Vagina (tissue), 2 donors: ENCODE results near the gene DDX56. TPM values are rescaled to one million over a fixed set of nuclear protein-coding genes. Genes with fewer than 3 reads are reported as not detected.

Source experiments
- DNase-seq, 2 donors: peaks; one replicate each; pipeline ENCODE4 v3.0.0-alpha.2; 2017; ENCODE audit errors: extremely low spot score in 2 of 2
- H3K27ac ChIP-seq: fragments of 200-600 bp; sonication (generic); one replicate; pipeline ENCODE4 v1.5.1; 2019
- H3K27me3 ChIP-seq: fragments of 200-600 bp; sonication (generic); one replicate; pipeline ENCODE4 v1.5.1; 2019
- H3K36me3 ChIP-seq, 2 donors: fragments of 200-600 bp; sonication (generic); one replicate each; pipeline ENCODE4 v1.5.1; 2017 to 2019
- H3K4me1 ChIP-seq: fragments of 200-600 bp; sonication (generic); one replicate; pipeline ENCODE4 v1.5.1; 2019
- H3K4me3 ChIP-seq, 2 donors: fragments of 200-600 bp; sonication (generic); 1 replicate in 1 of 2; 2 replicates in 1 of 2; pipeline ENCODE4 v1.5.1; 2016 to 2019
- H3K9me3 ChIP-seq: fragments of 200-600 bp; sonication (generic); one replicate; pipeline ENCODE4 v1.5.1; 2019
- CTCF ChIP-seq, 3 experiments: fragments of 450-650 bp in 2 of 3; fragments of 200-600 bp in 1 of 3; sonication (generic) in 1 of 3; IDR thresholded peaks; one replicate each; pipeline ENCODE4 v1.5.1; 2017 to 2019; ENCODE audit warnings: antibody characterized with exemption in 3 of 3, mild to moderate bottlenecking in 2 of 3, moderate library complexity in 2 of 3
- POLR2A ChIP-seq, 2 donors: fragments of 450-650 bp; IDR thresholded peaks; one replicate each; pipeline ENCODE4 v1.6.1; 2017; ENCODE audit warnings: antibody characterized with exemption in 2 of 2, mild to moderate bottlenecking in 2 of 2, moderate library complexity in 2 of 2
- POLR2AphosphoS5 ChIP-seq, 2 donors: sonication (generic); formaldehyde crosslinking; IDR thresholded peaks; one replicate each; pipeline ENCODE4 v1.9.0; 2017; ENCODE audit warnings: antibody characterized with exemption in 2 of 2, mild to moderate bottlenecking in 2 of 2, low read depth in 1 of 2; ENCODE audit not compliant: insufficient read depth in 1 of 2
- intact Hi-C: fragments of 100-400 bp; cut with DNase I; formaldehyde crosslinking; loops from one replicate; pipeline ENCODE4 v1.15.1; 2023
- total RNA-seq: library from RNA; depleted of rRNA; stranded (reverse); fragments of >200 nt; gene quantifications from one replicate; pipeline ENCODE4 v1.2.3, GENCODE V29; 2016

The DDX56 gene
- total RNA-seq, 1 donor from 2014 or later: 60.2 TPM

GRCh38 chr7:44522315-44522714, 51.4 kb downstream of the DDX56 start:
- no peaks in the 10 kb centered on the region for H3K36me3 ChIP-seq
- H3K27me3 ChIP-seq: no peaks in the 10 kb centered on the region
- DNase-seq: no peak
- no peak overlapping the region for H3K27ac ChIP-seq
- no peaks in the 10 kb centered on the region for H3K9me3 ChIP-seq
- no peaks in the 10 kb centered on the region for H3K4me1 ChIP-seq
- no peak for TF ChIP-seq CTCF (IDR thresholded peaks at IDR 0.05)
- no peak for TF ChIP-seq POLR2AphosphoS5 (IDR thresholded peaks at IDR 0.05; ENCODE audit: insufficient read depth in 1 of 2, low read depth in 1 of 2)
- TF ChIP-seq POLR2A (IDR thresholded peaks at IDR 0.05): no peak
- intact Hi-C loops: no loop called here
- H3K4me3 ChIP-seq: no peak overlapping the region

- H3K9me3 ChIP-seq: no peaks in the 10 kb centered on the region
- TF ChIP-seq CTCF (IDR thresholded peaks at IDR 0.05): no peak
- TF ChIP-seq POLR2A (IDR thresholded peaks at IDR 0.05): no peak
- TF ChIP-seq POLR2AphosphoS5 (IDR thresholded peaks at IDR 0.05; ENCODE audit: insufficient read depth in 1 of 2, low read depth in 1 of 2): no peak
- intact Hi-C loops: no loop called here
- no peak overlapping the region for H3K4me3 ChIP-seq
- peak in 1 of 2 donors; percentile 64 for DNase-seq
- no peaks in the 10 kb centered on the region for H3K27me3 ChIP-seq
- H3K4me1 ChIP-seq: no peaks in the 10 kb centered on the region
- H3K36me3 ChIP-seq: no peaks in the 10 kb centered on the region
- no peak overlapping the region for H3K27ac ChIP-seq
These were observed 52.2 kb downstream of the DDX56 start for GRCh38 chr7:44521347-44522095.

GRCh38 chr7:44520574-44520973, 53.1 kb downstream of the DDX56 start:
- intact Hi-C loops: no loop called here
- H3K36me3 ChIP-seq: no peaks in the 10 kb centered on the region
- no peak overlapping the region for H3K27ac ChIP-seq
- no peaks in the 10 kb centered on the region for H3K27me3 ChIP-seq
- TF ChIP-seq POLR2A (IDR thresholded peaks at IDR 0.05) (no peak), POLR2AphosphoS5 (IDR thresholded peaks at IDR 0.05; ENCODE audit: insufficient read depth in 1 of 2, low read depth in 1 of 2) (no peak), CTCF (IDR thresholded peaks at IDR 0.05) (no peak)
- peak in 1 of 2 donors; percentile 56 for DNase-seq
- H3K9me3 ChIP-seq: no peaks in the 10 kb centered on the region
- H3K4me1 ChIP-seq: no peaks in the 10 kb centered on the region
- H3K4me3 ChIP-seq: no peak overlapping the region

- no peaks in the 10 kb centered on the region for H3K4me1 ChIP-seq
- H3K4me3 ChIP-seq: no peak overlapping the region
- H3K9me3 ChIP-seq: no peaks in the 10 kb centered on the region
- no peak overlapping the region for H3K27ac ChIP-seq
- TF ChIP-seq POLR2AphosphoS5 (IDR thresholded peaks at IDR 0.05; ENCODE audit: insufficient read depth in 1 of 2, low read depth in 1 of 2): no peak
- intact Hi-C loops: loop anchor here (5.0 kb wide), 1 partner anchor 1127 kb away; no protein-coding TSS in a partner anchor
- H3K27me3 ChIP-seq: no peaks in the 10 kb centered on the region
- H3K36me3 ChIP-seq: no peaks in the 10 kb centered on the region
- no peak for DNase-seq
These were observed 54.2 kb downstream of the DDX56 start for GRCh38 chr7:44519546-44519945.

GRCh38 chr7:44518761-44519160, 54.9 kb downstream of the DDX56 start:
- intact Hi-C loops: loop anchor here (5.0 kb wide), 1 partner anchor 1126 kb away; no protein-coding TSS in a partner anchor
- peak in 1 of 2 donors; percentile 8 for DNase-seq
- Histone ChIP-seq H3K36me3 (no peaks in the 10 kb centered on the region), H3K4me3 (no peak overlapping the region), H3K4me1 (no peaks in the 10 kb centered on the region), H3K27me3 (no peaks in the 10 kb centered on the region), H3K27ac (no peak overlapping the region), H3K9me3 (no peaks in the 10 kb centered on the region)
- TF ChIP-seq POLR2A (IDR thresholded peaks at IDR 0.05): no peak
- TF ChIP-seq CTCF (IDR thresholded peaks at IDR 0.05): no peak
- TF ChIP-seq POLR2AphosphoS5 (IDR thresholded peaks at IDR 0.05; ENCODE audit: insufficient read depth in 1 of 2, low read depth in 1 of 2): no peak
